GM23248 (cell line): ENCODE data around the gene RSRC1. TPM values are rescaled to one million over a fixed set of nuclear protein-coding genes. Genes with fewer than 3 reads are reported as not detected.

ENCODE experiments used
- DNase-seq: peaks from one replicate; pipeline ENCODE4 v3.0.0-alpha.2; 2015
- H2AFZ ChIP-seq: fragments of 200-600 bp; sonication (generic); 2 replicates; pipeline ENCODE4 v1.6.1; 2016; ENCODE audit warnings: antibody characterized with exemption
- H3F3A ChIP-seq: fragments of 200-600 bp; sonication (generic); 2 replicates; pipeline ENCODE4 v1.6.1; 2016; ENCODE audit warnings: mild to moderate bottlenecking, antibody characterized with exemption, mixed run types; ENCODE audit not compliant: insufficient read depth
- H3K27ac ChIP-seq: fragments of 200-600 bp; sonication (generic); 2 replicates; pipeline ENCODE4 v1.5.1; 2016; ENCODE audit warnings: mild to moderate bottlenecking
- H3K27me3 ChIP-seq: fragments of 200-600 bp; sonication (generic); replicated peaks from 2 replicates; pipeline ENCODE4 v1.6.1; 2016; ENCODE audit warnings: mild to moderate bottlenecking; ENCODE audit not compliant: insufficient read depth
- H3K36me3 ChIP-seq: fragments of 200-600 bp; sonication (generic); 2 replicates; pipeline ENCODE4 v1.6.1; 2016; ENCODE audit warnings: low read depth, mild to moderate bottlenecking
- H3K4me1 ChIP-seq: fragments of 200-600 bp; sonication (generic); 2 replicates; pipeline ENCODE4 v1.6.1; 2016; ENCODE audit warnings: mild to moderate bottlenecking; ENCODE audit not compliant: insufficient read depth
- H3K4me2 ChIP-seq: fragments of 200-600 bp; sonication (generic); one replicate; pipeline ENCODE4 v1.6.1; 2016; ENCODE audit warnings: mild to moderate bottlenecking; ENCODE audit not compliant: unreplicated experiment
- H3K4me3 ChIP-seq: fragments of 200-600 bp; sonication (generic); 2 replicates; pipeline ENCODE4 v1.5.1; 2016; ENCODE audit warnings: mild to moderate bottlenecking
- H3K79me2 ChIP-seq: fragments of 200-600 bp; sonication (generic); 2 replicates; pipeline ENCODE4 v1.6.1; 2016; ENCODE audit warnings: mild to moderate bottlenecking; ENCODE audit not compliant: insufficient read depth
- H3K9ac ChIP-seq: fragments of 200-600 bp; sonication (generic); 2 replicates; pipeline ENCODE4 v1.6.1; 2016; ENCODE audit warnings: mild to moderate bottlenecking
- H3K9me2 ChIP-seq: fragments of 200-600 bp; sonication (generic); 2 replicates; pipeline ENCODE4 v1.6.1; 2016; ENCODE audit warnings: mixed run types, mild to moderate bottlenecking, moderate library complexity; ENCODE audit not compliant: insufficient read depth
- H3K9me3 ChIP-seq: fragments of 200-600 bp; sonication (generic); one replicate; pipeline ENCODE4 v1.6.1; 2017; ENCODE audit warnings: low read depth
- H4K20me1 ChIP-seq: fragments of 200-600 bp; sonication (generic); 2 replicates; pipeline ENCODE4 v1.6.0; 2016; ENCODE audit not compliant: insufficient read depth
- EZH2 ChIP-seq: fragments of 200-600 bp; sonication (generic); IDR thresholded peaks from 2 replicates; pipeline ENCODE4 v1.6.1; 2018; ENCODE audit warnings: antibody characterized with exemption, mild to moderate bottlenecking; ENCODE audit not compliant: insufficient read depth, poor library complexity, severe bottlenecking
- EZH2phosphoT487 ChIP-seq: fragments of 200-600 bp; sonication (generic); IDR thresholded peaks from 2 replicates; pipeline ENCODE4 v1.6.1; 2018; ENCODE audit warnings: antibody characterized with exemption, moderate library complexity, mild to moderate bottlenecking, low read depth; ENCODE audit not compliant: insufficient read depth
- whole genome bisulfite sequencing, 2 experiments: methylation state at CpG; one replicate each; pipeline ENCODE4 v1.1.6; 2015 to 2017; ENCODE audit warnings: low lambda C conversion rate in 2 of 2, low coverage in 1 of 2; ENCODE audit errors: missing lambda C conversion rate in 2 of 2; 5-methylcytosine and 5-hydroxymethylcytosine counted together
- in situ Hi-C: fragments of 300-500 bp; cut with MboI; formaldehyde crosslinking; loops from 2 replicates; pipeline ENCODE4 v1.15.0; 2020
- polyA plus RNA-seq: library from polyadenylated mRNA; unstranded; fragments of >200 nt; fragmentation: Nextera tagmentation; extraction: Ambion mirVana; gene quantifications from 2 replicates; pipeline ENCODE4 v1.2.1, GENCODE V29; 2016
- total RNA-seq: library from RNA; depleted of rRNA; stranded (reverse); fragments of >200 nt; shearing (Covaris generic); gene quantifications from 2 replicates; pipeline ENCODE4 v1.2.3, GENCODE V29; 2014

Gene RSRC1
- total and polyA plus RNA-seq, 2 experiments from 2014 or later: 28.5 to 34.6 TPM

GRCh38 chr3:158102242-158103080 is 7.4 kb upstream of the RSRC1 start:
- Histone ChIP-seq H3K9me3 (no peaks in the 10 kb centered on the region), H3K27ac (no peak overlapping the region), H3K9me2 (no peaks in the 10 kb centered on the region), H3K4me1 (no peaks in the 10 kb centered on the region; the same call in 1 of the 2 replicates), H3K27me3 (no peaks in the 10 kb centered on the region), H3K4me3 (peak overlapping the region; percentile 94), H3F3A (0 out of 2 replicates have a peak, but pooled peaks cover 3% of the 10 kb centered on the region), H2AFZ (peak overlapping the region; percentile 88), H3K4me2 (peak overlapping the region; percentile 94), H3K36me3 (peaks cover 19% of the 10 kb centered on the region), H3K79me2 (peaks cover 40% of the 10 kb centered on the region), H4K20me1 (no peaks in the 10 kb centered on the region), H3K9ac (peak overlapping the region; percentile 84)
- TF ChIP-seq EZH2: no peak
- TF ChIP-seq EZH2phosphoT487: no peak
- 71 to 75% methylated on average over 26 to 28 of the region's 28 CpGs for WGBS, 2 experiments
- DNase-seq: no peak
- in situ Hi-C loops: no loop called here

GRCh38 chr3:158103081-158103886 is 6.6 kb upstream of the RSRC1 start:
- Histone ChIP-seq H3K4me1 (no peaks in the 10 kb centered on the region; the same call in 1 of the 2 replicates), H4K20me1 (no peaks in the 10 kb centered on the region), H3K27ac (peak overlapping the region; percentile 34), H3K9ac (peak overlapping the region; percentile 84), H3K4me2 (peak overlapping the region; percentile 94), H3K9me3 (no peaks in the 10 kb centered on the region), H3K27me3 (no peaks in the 10 kb centered on the region), H3K79me2 (peaks cover 40% of the 10 kb centered on the region), H3K36me3 (peaks cover 17% of the 10 kb centered on the region), H3K9me2 (no peaks in the 10 kb centered on the region), H3F3A (peaks cover 10% of the 10 kb centered on the region; the same call in 1 of the 2 replicates), H3K4me3 (peak overlapping the region; percentile 94), H2AFZ (peak overlapping the region; percentile 88)
- TF ChIP-seq EZH2 (no peak), EZH2phosphoT487 (no peak)
- DNase-seq: peak; percentile 81
- in situ Hi-C loops: no loop called here
- 9 to 12% methylated on average over 52 of the region's 52 CpGs for WGBS, 2 experiments

- Histone ChIP-seq H3K79me2 (peaks cover 40% of the 10 kb centered on the region), H3K4me2 (peak overlapping the region; percentile 94), H3K9ac (peak overlapping the region; percentile 84), H3K9me3 (no peaks in the 10 kb centered on the region), H3K27me3 (no peaks in the 10 kb centered on the region), H3K27ac (peak overlapping the region; percentile 34), H3K9me2 (no peaks in the 10 kb centered on the region), H2AFZ (peak overlapping the region; percentile 88), H3K4me1 (no peaks in the 10 kb centered on the region; the same call in 1 of the 2 replicates), H3K4me3 (peak overlapping the region; percentile 94), H3K36me3 (peaks cover 13% of the 10 kb centered on the region), H3F3A (peaks cover 14% of the 10 kb centered on the region; the same call in 1 of the 2 replicates), H4K20me1 (no peaks in the 10 kb centered on the region)
- DNase-seq: peak; percentile 63
- 2 to 3% methylated on average over 19 of the region's 19 CpGs for WGBS, 2 experiments
- no peak for TF ChIP-seq EZH2
- TF ChIP-seq EZH2phosphoT487: 0 out of 2 replicates have a peak, but pooled peaks have one; percentile 45
- in situ Hi-C loops: no loop called here
Observed at GRCh38 chr3:158103887-158104327, 6.0 kb upstream of the RSRC1 start.

- Histone ChIP-seq H3K9ac (peak overlapping the region; percentile 84), H3K9me2 (no peaks in the 10 kb centered on the region), H4K20me1 (no peaks in the 10 kb centered on the region), H3K27ac (peak overlapping the region; percentile 34), H3K4me3 (peak overlapping the region; percentile 94), H3K27me3 (no peaks in the 10 kb centered on the region), H3K9me3 (no peaks in the 10 kb centered on the region), H3K4me2 (peak overlapping the region; percentile 94), H3K4me1 (no peaks in the 10 kb centered on the region; the same call in 1 of the 2 replicates), H3K36me3 (peaks cover 7% of the 10 kb centered on the region), H3F3A (peaks cover 14% of the 10 kb centered on the region; the same call in 1 of the 2 replicates), H3K79me2 (peaks cover 40% of the 10 kb centered on the region), H2AFZ (peak overlapping the region; percentile 88)
- DNase-seq: no peak
- no peak for TF ChIP-seq EZH2phosphoT487
- TF ChIP-seq EZH2: no peak
- WGBS, 2 experiments: 1 to 4% methylated on average over 5 of the region's 5 CpGs
- in situ Hi-C loops: no loop called here
Observed at GRCh38 chr3:158104431-158104921, 5.4 kb upstream of the RSRC1 start.
